HG03025 (cell line): Measurements from ENCODE around the gene HCFC2.
"Not testable (repeated sequence)": the region's sequence is repeated elsewhere in the genome, so short reads cannot be mapped to it uniquely, and the experiment has no call there.

ENCODE experiments used
- ATAC-seq: cut with Tn5 transposase; IDR thresholded peaks from one replicate; pipeline ENCODE4 v1.9.1; 2021; ENCODE audit warnings: mild to moderate bottlenecking, moderate library complexity; ENCODE audit not compliant: unreplicated experiment, low FRiP score

The HCFC2 gene

GRCh38 chr12:104114834-104115586, 50.7 kb downstream of the HCFC2 start:
- ATAC-seq, result not testable (repeated sequence)

DNA sequence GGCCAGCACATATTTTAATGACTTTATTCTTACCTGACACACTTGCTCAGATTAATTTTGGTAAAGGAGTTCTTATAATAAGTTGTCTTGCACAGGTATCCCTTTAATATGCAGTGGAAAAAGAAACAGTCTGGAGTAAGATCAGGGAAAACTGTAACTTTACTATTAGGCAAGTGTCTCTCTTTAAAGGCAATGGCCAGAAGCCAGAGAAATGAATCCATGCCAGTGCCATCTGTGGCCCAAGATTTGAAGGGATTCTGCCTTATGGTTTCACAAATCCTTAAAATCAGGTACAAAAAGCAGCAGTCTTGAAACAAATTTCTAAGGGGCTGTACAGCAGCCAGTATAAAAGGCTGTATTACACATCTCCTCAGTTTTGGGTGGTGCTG, 51.2 kb downstream of the HCFC2 start:
- ATAC-seq, result no peak

- no peak for ATAC-seq
Measured at GRCh38 chr12:104121001-104121400, 56.7 kb downstream of the HCFC2 start.

DNA sequence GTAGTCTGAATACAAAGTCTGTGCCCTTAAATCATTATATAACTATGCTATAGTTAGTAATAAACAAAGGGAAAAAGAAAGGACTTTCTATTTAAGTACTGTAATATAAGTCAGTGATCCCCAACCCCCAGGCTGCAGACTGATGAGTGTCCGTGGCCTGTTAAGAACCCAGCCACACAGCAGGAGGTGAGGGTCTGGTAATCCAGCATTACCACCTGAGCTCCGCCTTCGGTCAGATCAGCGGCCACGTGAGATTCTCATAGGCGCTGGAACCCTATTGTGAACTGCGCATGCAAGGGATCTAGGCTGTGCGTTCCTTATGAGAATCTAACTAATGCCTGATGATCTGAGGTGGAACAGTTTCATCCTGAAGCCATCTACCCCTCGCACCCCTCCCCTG, 58.0 kb downstream of the HCFC2 start:
- no peak for ATAC-seq

- ATAC-seq, result no peak
Measured at GRCh38 chr12:104126548-104126947, 62.2 kb downstream of the HCFC2 start.

DNA sequence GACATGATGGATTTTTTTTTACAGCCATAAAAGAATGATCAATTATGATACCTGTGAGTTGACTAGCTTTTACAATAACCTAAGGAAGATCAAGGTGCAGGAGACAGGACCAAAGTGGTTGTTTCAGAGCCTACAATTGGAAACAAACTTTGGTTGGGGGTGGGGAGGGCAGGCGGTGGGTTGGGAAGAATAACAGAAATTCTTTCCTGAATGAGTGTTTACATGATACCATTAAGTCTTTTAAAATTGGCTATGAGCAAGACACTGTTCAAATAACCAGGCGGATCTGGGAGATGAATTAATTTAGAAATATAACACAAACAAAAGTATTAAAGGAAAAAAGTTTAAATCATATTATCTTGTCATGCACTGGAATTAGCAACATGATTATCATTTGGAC, 66.4 kb downstream of the HCFC2 start:
- ATAC-seq, result no peak

GRCh38 chr12:104131609-104132008, 67.3 kb downstream of the HCFC2 start:
- no peak for ATAC-seq

DNA sequence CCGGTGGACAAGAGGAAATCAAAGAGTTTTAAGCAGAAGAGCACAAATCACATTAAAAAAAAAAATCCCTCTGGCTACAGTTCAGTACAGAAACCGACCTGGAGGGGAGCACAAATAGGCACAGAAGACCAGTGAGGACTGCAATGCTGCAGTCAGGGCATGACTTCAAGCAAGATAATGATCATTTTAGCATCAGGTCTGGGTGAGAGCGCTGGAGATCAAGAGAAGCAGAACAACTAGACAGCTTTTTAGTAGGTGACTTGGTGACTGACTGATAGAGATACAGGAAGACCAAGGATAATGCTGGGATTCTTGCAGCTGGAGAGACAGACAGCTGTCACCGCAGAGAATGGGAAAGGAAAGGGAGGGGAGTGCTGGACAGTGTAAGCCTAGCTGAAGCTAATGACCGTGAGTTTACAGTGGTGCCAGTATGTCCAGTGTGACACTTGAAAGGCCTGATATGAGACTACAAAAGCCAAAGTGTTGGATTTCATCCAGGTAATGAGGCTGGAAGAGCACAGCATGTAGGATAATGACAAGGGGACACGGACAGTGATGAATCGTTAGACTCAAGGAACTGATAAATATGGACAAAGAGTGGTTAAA, 68.1 kb downstream of the HCFC2 start:
- no peak for ATAC-seq

DNA sequence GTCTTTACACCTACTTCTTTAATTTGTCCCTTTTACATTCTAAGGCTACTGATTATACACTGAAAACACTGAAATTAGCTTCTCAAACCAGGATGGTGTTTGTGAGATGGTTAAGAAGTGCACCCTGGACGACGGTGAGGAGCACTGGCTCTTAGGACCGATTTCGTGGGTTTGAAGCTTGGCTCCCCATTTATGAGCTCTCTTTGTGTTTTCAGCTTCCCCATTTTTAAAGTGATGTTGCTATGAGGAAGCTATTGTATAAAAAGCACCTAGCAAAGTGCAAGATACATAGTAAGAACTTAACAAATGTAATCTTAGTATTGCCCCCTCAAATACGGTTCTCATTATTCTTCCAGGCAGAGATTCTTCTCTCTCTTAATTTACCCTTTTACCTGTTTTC, 69.0 kb downstream of the HCFC2 start:
- no peak for ATAC-seq

- no peak for ATAC-seq
Measured at GRCh38 chr12:104133866-104134265, 69.5 kb downstream of the HCFC2 start.

- no peak for ATAC-seq
Measured at GRCh38 chr12:104134882-104135281, 70.6 kb downstream of the HCFC2 start.

- ATAC-seq, result no peak
Measured at GRCh38 chr12:104136577-104136976, 72.2 kb downstream of the HCFC2 start.

GRCh38 chr12:104137001-104137901, 72.9 kb downstream of the HCFC2 start:
- ATAC-seq, result peak; percentile 23

DNA sequence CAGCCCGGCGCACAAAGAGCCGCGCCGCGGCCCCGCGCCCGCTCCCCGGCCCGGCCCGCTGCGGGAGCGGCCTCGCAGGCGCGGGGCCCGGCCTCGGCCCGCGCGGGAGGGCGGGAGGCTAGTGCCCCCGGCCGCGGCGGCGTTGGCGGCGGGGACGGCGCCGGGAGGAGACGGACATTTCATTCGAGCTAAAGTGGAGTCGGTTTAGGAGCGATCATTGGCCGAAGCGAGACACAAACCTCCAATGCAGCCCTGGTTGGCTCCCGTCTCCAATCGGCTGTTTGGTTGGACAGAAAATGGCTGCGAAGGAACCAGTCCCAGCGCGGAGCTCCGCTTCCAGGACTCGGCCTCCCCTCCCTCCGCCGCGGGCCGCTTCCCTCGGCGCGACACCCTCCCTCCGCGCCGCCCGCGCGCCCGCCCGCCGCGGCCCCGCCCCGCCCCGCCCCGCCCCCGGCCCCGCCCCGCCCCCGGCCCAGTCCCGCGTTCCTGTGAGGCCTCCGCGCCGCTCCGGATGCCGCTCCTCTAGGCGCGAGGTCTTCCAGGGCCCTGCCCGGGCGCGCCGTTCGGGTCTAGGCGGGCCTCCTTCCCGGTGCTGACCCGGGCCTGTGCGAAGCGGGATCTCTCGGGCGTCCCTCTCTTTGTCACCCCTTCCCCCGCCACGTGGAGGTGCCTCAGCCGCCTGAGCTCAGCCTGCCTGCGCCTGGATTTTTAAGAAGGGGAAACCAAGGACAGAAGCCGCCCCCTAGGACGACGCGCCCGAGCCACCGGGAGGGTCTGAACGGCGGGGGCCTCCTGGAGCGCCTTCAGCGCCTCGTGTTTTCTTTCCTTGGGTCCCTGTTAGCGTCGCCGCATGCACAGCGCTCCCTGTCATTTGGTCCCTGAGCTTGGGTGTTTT, 73.8 kb downstream of the HCFC2 start, which contains the start of gene NFYB:
NFYB (minus strand) TSS at position 309 of the 895 bp plus-strand sequence. CDS start 2,757 bp downstream, outside the sequence.
- peak; percentile 89 for ATAC-seq

- no peak for ATAC-seq
Measured at GRCh38 chr12:104138797-104139152, 74.4 kb downstream of the HCFC2 start.

GRCh38 chr12:104142543-104142942, 78.2 kb downstream of the HCFC2 start:
- no peak for ATAC-seq

- no peak for ATAC-seq
Measured at GRCh38 chr12:104143002-104143401, 78.7 kb downstream of the HCFC2 start.

DNA sequence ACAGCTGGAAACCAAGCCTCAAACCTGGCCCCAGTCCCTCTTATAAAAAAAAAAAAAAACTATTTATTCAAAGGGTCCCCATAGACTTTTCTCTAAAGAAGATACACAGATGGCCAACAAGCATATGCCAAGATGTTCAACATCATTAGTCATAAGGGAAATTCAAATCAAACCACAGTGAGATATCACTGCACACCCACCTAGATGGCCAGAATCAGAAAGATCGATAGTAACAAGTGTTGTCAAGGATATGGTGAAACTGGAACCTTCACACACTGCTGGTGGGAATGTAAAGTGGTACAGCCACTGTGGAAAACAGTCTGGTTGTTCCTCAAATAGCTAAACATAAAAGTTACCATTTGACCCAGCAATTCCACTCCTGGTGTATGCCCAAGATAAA, 79.6 kb downstream of the HCFC2 start:
- ATAC-seq, result no peak

GRCh38 chr12:104147346-104147745, 83.0 kb downstream of the HCFC2 start:
- no peak for ATAC-seq

- ATAC-seq, result no peak
Measured at GRCh38 chr12:104150416-104150815, 86.1 kb downstream of the HCFC2 start.
